OCI-LY7 (cell line): ENCODE results near the gene MAST2.

Experiments
- CTCF ChIP-seq: fragments of 200-600 bp; sonication (generic); conservative IDR thresholded peaks from 2 replicates; pipeline ENCODE4 v1.5.1; 2014; ENCODE audit warnings: mild to moderate bottlenecking, antibody characterized with exemption, low read length, moderate library complexity, mixed read lengths
- EZH2phosphoT487 ChIP-seq: fragments of 200-600 bp; sonication (generic); IDR thresholded peaks from 2 replicates; pipeline ENCODE4 v1.6.1; 2018; ENCODE audit warnings: low read depth, borderline replicate concordance, mild to moderate bottlenecking, mixed run types, antibody characterized with exemption, low read length, moderate library complexity, mixed read lengths

- no peak for TF ChIP-seq CTCF
- no peak for TF ChIP-seq EZH2phosphoT487
Measured at GRCh38 chr1:45827256-45827655, 23.8 kb downstream of the MAST2 start.
